HG03135 (cell line): Measurements from ENCODE around the gene KLHL18.

Experiments used
- ATAC-seq: cut with Tn5 transposase; IDR thresholded peaks from one replicate; pipeline ENCODE4 v1.9.1; 2021; ENCODE audit warnings: mild to moderate bottlenecking, moderate library complexity; ENCODE audit not compliant: unreplicated experiment

The KLHL18 gene

GRCh38 chr3:47392933-47393332 is 110.2 kb downstream of the KLHL18 start:
- no peak for ATAC-seq

- ATAC-seq: no peak
Measured at GRCh38 chr3:47394140-47394870, 111.6 kb downstream of the KLHL18 start.

DNA sequence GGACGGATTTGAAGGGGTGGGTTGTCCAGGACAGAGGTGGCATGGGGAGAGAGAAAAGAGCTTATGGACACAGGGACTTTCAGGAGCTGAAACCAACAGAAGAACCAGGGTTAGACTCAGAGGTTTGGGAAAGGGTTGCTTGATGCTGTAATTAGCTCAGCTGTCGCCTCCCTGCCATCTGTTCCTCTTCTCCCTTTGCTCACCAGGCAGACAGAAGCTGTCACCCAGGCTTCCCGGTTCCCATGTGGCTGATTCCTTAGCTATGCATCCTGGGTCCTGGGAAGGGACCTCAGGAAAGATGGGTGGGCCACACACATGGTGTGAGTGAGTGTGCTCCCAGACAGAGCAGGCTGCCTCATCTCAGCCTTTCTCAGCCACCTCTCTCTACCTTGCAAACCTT is 112.1 kb downstream of the KLHL18 start:
- no peak for ATAC-seq
